ENCODE measurements around the gene IRF2.

Gene IRF2

GRCh38 chr4:184475498-184475897 is 1.1 kb upstream of the IRF2 start:
- peak overlapping the region; percentile 78 for H3K4me3 ChIP-seq (ENCODE audit: low read depth, low read length)
- no peak for TF ChIP-seq CTCF (IDR thresholded peaks at IDR 0.05; ENCODE audit: borderline replicate concordance, insufficient read depth, low read depth, low read length)

GRCh38 chr4:184475096-184475461 is 729 bp upstream of the IRF2 start:
- peak overlapping the region; percentile 78 for H3K4me3 ChIP-seq (ENCODE audit: low read depth, low read length)
- TF ChIP-seq CTCF (IDR thresholded peaks at IDR 0.05; ENCODE audit: borderline replicate concordance, insufficient read depth, low read depth, low read length), result no peak

GRCh38 chr4:184473499-184474262 is 669 bp downstream of the IRF2 start:
- peak overlapping the region; percentile 74 for H3K4me3 ChIP-seq (ENCODE audit: low read depth, low read length)
- no peak for TF ChIP-seq CTCF (IDR thresholded peaks at IDR 0.05; ENCODE audit: borderline replicate concordance, insufficient read depth, low read depth, low read length)

GRCh38 chr4:184472614-184473498 is 1.5 kb downstream of the IRF2 start:
- H3K4me3 ChIP-seq (ENCODE audit: low read depth, low read length), result peak overlapping the region; percentile 74
- no peak for TF ChIP-seq CTCF (IDR thresholded peaks at IDR 0.05; ENCODE audit: borderline replicate concordance, insufficient read depth, low read depth, low read length)

- TF ChIP-seq CTCF (IDR thresholded peaks at IDR 0.05; ENCODE audit: borderline replicate concordance, insufficient read depth, low read depth, low read length), result no peak
Measured at GRCh38 chr4:184471881-184472613, 2.3 kb downstream of the IRF2 start.

GRCh38 chr4:184470785-184471110 is 3.6 kb downstream of the IRF2 start:
- no peak for TF ChIP-seq CTCF (IDR thresholded peaks at IDR 0.05; ENCODE audit: borderline replicate concordance, insufficient read depth, low read depth, low read length)
- no peak overlapping the region for H3K4me3 ChIP-seq (ENCODE audit: low read depth, low read length)

More at GRCh38 chr4:184471881-184472613, 2.3 kb downstream of the IRF2 start:
- H3K4me3 ChIP-seq (ENCODE audit: low read depth, low read length), result peak overlapping the region; percentile 74
